BJ (cell line): ENCODE measurements around the gene PTCSC3. TPM values are rescaled to one million over a fixed set of nuclear protein-coding genes. Genes with fewer than 3 reads are reported as not detected.

Experiments used
- CTCF ChIA-PET: fragments of 350-600 bp; formaldehyde crosslinking; extraction: SDS; loops from one replicate; lab custom pipeline; 2021; ENCODE audit warnings: antibody characterized with exemption, inconsistent platforms; lab: Yijun Ruan, JAX
- POLR2A ChIA-PET: fragments of 300-600 bp; sonication (Branson Sonifier 250); formaldehyde crosslinking; extraction: SDS; loops from one replicate; lab custom pipeline; 2021; ENCODE audit warnings: antibody characterized with exemption; lab: Charles Lee
- DNase-seq: peaks from one replicate; pipeline ENCODE4 v3.0.0-alpha.2; 2011; ENCODE audit warnings: low read depth
- H3K27me3 ChIP-seq: 2 replicates; pipeline ENCODE4 v1.6.0; 2011; ENCODE audit warnings: low read length; ENCODE audit not compliant: control insufficient read depth, insufficient read depth
- H3K36me3 ChIP-seq: 2 replicates; pipeline ENCODE4 v1.5.1; 2011; ENCODE audit warnings: low read length; ENCODE audit not compliant: control insufficient read depth, insufficient read depth
- H3K4me3 ChIP-seq: 2 replicates; pipeline ENCODE4 v1.5.1; 2011; ENCODE audit warnings: low read depth, mild to moderate bottlenecking, control low read depth, low read length
- polyA plus RNA-seq: library from polyadenylated mRNA; depleted of rRNA; stranded (reverse); fragments of >200 nt; gene quantifications from 2 replicates; pipeline ENCODE4 v1.2.3, GENCODE V29; 2011; rRNA removed
- TF ChIP-seq, protein P1 (sequence below): IDR thresholded peaks from 2 replicates; pipeline ENCODE4 v1.5.1; 2011; ENCODE audit warnings: low read depth, mild to moderate bottlenecking, control low read depth, inconsistent platforms, low read length, moderate library complexity; ENCODE audit not compliant: insufficient read depth

PTCSC3 gene
- polyA plus RNA-seq, 1 experiment: not detected

DNA sequence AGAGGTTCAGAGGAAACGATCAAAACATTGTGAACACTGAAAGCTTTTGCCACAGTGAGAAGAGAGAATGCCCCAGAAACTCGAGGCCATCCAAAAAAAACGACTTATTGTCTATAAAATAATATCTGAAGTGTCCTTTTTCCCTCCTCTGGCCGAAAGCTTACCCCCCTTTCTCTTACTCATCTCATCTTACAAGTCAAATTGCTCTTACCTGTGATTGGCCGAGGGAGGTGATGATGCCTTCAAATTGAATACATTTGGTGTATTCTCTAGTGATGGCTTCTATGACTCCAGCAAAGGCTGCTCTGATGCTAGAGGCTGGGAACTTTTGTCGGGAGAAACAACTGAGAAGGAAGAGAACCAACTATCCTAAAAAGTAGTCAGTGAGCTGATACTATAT, 90.7 kb downstream of the PTCSC3 start:
- H3K27me3 ChIP-seq: no peaks in the 10 kb centered on the region
- DNase-seq: no peak
- TF ChIP-seq, protein P1, sequence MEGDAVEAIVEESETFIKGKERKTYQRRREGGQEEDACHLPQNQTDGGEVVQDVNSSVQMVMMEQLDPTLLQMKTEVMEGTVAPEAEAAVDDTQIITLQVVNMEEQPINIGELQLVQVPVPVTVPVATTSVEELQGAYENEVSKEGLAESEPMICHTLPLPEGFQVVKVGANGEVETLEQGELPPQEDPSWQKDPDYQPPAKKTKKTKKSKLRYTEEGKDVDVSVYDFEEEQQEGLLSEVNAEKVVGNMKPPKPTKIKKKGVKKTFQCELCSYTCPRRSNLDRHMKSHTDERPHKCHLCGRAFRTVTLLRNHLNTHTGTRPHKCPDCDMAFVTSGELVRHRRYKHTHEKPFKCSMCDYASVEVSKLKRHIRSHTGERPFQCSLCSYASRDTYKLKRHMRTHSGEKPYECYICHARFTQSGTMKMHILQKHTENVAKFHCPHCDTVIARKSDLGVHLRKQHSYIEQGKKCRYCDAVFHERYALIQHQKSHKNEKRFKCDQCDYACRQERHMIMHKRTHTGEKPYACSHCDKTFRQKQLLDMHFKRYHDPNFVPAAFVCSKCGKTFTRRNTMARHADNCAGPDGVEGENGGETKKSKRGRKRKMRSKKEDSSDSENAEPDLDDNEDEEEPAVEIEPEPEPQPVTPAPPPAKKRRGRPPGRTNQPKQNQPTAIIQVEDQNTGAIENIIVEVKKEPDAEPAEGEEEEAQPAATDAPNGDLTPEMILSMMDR: no peak
- ChIA-PET CTCF (interaction anchor here (1.2 to 1.6 kb wide), 2 partner anchors 16 to 20 kb away, joined by 3 to 6 read pairs; no protein-coding TSS in a partner anchor), POLR2A (no interaction called here)
- no peak overlapping the region for H3K4me3 ChIP-seq
- no peaks in the 10 kb centered on the region for H3K36me3 ChIP-seq

Other genes with a start within 250 kb of the PTCSC3 start
- 10.7 and 20.8 TPM in 2 replicates for gene MBIP, start 143.9 kb upstream of the PTCSC3 start, polyA plus RNA-seq